ENCODE measurements around the gene SHISAL1. TPM values are rescaled to one million over a fixed set of nuclear protein-coding genes. Genes with fewer than 3 reads are reported as not detected.

Gene SHISAL1
- total RNA-seq, 1 donor from 2014 or later = 0.08 TPM

- ATAC-seq = no peak
These were observed 28.9 kb upstream of the SHISAL1 start for GRCh38 chr22:44341431-44342346.

- ATAC-seq = no peak
These were observed 27.8 kb upstream of the SHISAL1 start for GRCh38 chr22:44340271-44341239.

GRCh38 chr22:44338906-44339305 lies 26.2 kb upstream of the SHISAL1 start:
- no peak for ATAC-seq

GRCh38 chr22:44338177-44338810 lies 25.5 kb upstream of the SHISAL1 start:
- ATAC-seq = no peak

- no peak for ATAC-seq
These were observed 24.9 kb upstream of the SHISAL1 start for GRCh38 chr22:44337678-44338004.

GRCh38 chr22:44336962-44337677 lies 24.4 kb upstream of the SHISAL1 start:
- no peak for ATAC-seq

GRCh38 chr22:44335903-44336803 lies 23.4 kb upstream of the SHISAL1 start:
- peak; percentile 12 for ATAC-seq

- ATAC-seq = no peak
These were observed 22.5 kb upstream of the SHISAL1 start for GRCh38 chr22:44335066-44335839.

- ATAC-seq = no peak
These were observed 21.3 kb upstream of the SHISAL1 start for GRCh38 chr22:44333847-44334635.

GRCh38 chr22:44332946-44333345 lies 20.2 kb upstream of the SHISAL1 start:
- no peak for ATAC-seq

GRCh38 chr22:44331881-44332714 lies 19.3 kb upstream of the SHISAL1 start:
- no peak for ATAC-seq

- no peak for ATAC-seq
These were observed 18.3 kb upstream of the SHISAL1 start for GRCh38 chr22:44330744-44331660.

GRCh38 chr22:44330188-44330743 lies 17.5 kb upstream of the SHISAL1 start:
- no peak for ATAC-seq

GRCh38 chr22:44329179-44329796 lies 16.5 kb upstream of the SHISAL1 start:
- ATAC-seq = peak; percentile 30

GRCh38 chr22:44328762-44329161 lies 16.0 kb upstream of the SHISAL1 start:
- no peak for ATAC-seq

GRCh38 chr22:44328326-44328725 lies 15.6 kb upstream of the SHISAL1 start:
- ATAC-seq = peak; percentile 22

- no peak for ATAC-seq
These were observed 13.7 kb upstream of the SHISAL1 start for GRCh38 chr22:44326491-44326885.

Measured in esophagus mucosa (tissue), 1 donor.